ENCODE results near the gene RNASE7.

DNA sequence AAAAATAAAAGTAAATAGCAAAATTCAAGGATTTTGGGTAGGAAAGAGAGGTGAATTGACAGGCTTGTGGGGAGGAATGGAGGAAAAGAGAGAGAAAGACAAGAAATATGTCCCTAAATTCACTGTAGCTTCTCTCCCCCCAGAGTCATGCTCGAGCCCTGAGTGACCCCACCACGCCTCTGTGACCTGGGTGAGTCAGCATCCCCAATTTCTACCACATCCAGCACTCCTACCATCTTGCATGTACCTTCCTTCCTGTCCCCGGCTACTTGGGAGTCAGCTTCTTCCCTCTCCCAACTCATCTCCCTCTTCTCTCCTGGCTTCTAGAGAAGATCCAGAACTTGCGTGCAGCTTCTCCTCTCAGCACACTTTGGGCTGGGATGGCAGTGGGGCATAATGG lies 46.5 kb downstream of the RNASE7 start:
- TF ChIP-seq, protein P1, sequence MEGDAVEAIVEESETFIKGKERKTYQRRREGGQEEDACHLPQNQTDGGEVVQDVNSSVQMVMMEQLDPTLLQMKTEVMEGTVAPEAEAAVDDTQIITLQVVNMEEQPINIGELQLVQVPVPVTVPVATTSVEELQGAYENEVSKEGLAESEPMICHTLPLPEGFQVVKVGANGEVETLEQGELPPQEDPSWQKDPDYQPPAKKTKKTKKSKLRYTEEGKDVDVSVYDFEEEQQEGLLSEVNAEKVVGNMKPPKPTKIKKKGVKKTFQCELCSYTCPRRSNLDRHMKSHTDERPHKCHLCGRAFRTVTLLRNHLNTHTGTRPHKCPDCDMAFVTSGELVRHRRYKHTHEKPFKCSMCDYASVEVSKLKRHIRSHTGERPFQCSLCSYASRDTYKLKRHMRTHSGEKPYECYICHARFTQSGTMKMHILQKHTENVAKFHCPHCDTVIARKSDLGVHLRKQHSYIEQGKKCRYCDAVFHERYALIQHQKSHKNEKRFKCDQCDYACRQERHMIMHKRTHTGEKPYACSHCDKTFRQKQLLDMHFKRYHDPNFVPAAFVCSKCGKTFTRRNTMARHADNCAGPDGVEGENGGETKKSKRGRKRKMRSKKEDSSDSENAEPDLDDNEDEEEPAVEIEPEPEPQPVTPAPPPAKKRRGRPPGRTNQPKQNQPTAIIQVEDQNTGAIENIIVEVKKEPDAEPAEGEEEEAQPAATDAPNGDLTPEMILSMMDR (IDR thresholded peaks at IDR 0.05): no peak
- TF ChIP-seq POLR2A (IDR thresholded peaks at IDR 0.05) (no peak), EP300 (IDR thresholded peaks at IDR 0.05) (no peak)
